DMS114 treated with DMSO at 0.1 percent for 48 hours (cell line): ENCODE results near the gene ELOVL6.

Experiments used
- DNase-seq: peaks from one replicate; lab custom pipeline; 2025; ENCODE audit not compliant: unreplicated experiment; lab: John Stamatoyannopoulos, UW

The ELOVL6 gene

GRCh38 chr4:110129544-110129943 is 68.9 kb downstream of the ELOVL6 start:
- no peak for DNase-seq

- no peak for DNase-seq
These were observed 69.9 kb downstream of the ELOVL6 start for GRCh38 chr4:110128472-110128919.

GRCh38 chr4:110128029-110128428 is 70.4 kb downstream of the ELOVL6 start:
- no peak for DNase-seq

GRCh38 chr4:110124711-110125110 is 73.7 kb downstream of the ELOVL6 start:
- no peak for DNase-seq

GRCh38 chr4:110122201-110122600 is 76.2 kb downstream of the ELOVL6 start:
- no peak for DNase-seq

- no peak for DNase-seq
These were observed 77.9 kb downstream of the ELOVL6 start for GRCh38 chr4:110120506-110120905.

GRCh38 chr4:110119880-110120279 is 78.5 kb downstream of the ELOVL6 start:
- no peak for DNase-seq

- DNase-seq, result no peak
These were observed 79.1 kb downstream of the ELOVL6 start for GRCh38 chr4:110119337-110119736.

GRCh38 chr4:110112056-110112455 is 86.4 kb downstream of the ELOVL6 start:
- no peak for DNase-seq

GRCh38 chr4:110109455-110109854 is 89.0 kb downstream of the ELOVL6 start:
- no peak for DNase-seq

GRCh38 chr4:110108960-110109359 is 89.5 kb downstream of the ELOVL6 start:
- DNase-seq, result no peak

GRCh38 chr4:110108422-110108821 is 90.0 kb downstream of the ELOVL6 start:
- no peak for DNase-seq

GRCh38 chr4:110107866-110108265 is 90.5 kb downstream of the ELOVL6 start:
- DNase-seq, result no peak

- no peak for DNase-seq
These were observed 91.5 kb downstream of the ELOVL6 start for GRCh38 chr4:110106931-110107296.

GRCh38 chr4:110104661-110105060 is 93.8 kb downstream of the ELOVL6 start:
- no peak for DNase-seq

- DNase-seq, result no peak
These were observed 98.8 kb downstream of the ELOVL6 start for GRCh38 chr4:110099638-110100037.

- no peak for DNase-seq
These were observed 102.0 kb downstream of the ELOVL6 start for GRCh38 chr4:110096405-110096804.

- DNase-seq, result no peak
These were observed 105.8 kb downstream of the ELOVL6 start for GRCh38 chr4:110092646-110093045.

GRCh38 chr4:110091434-110092140 is 106.8 kb downstream of the ELOVL6 start:
- no peak for DNase-seq

- DNase-seq, result no peak
These were observed 109.7 kb downstream of the ELOVL6 start for GRCh38 chr4:110088670-110089069.

- DNase-seq, result no peak
These were observed 111.2 kb downstream of the ELOVL6 start for GRCh38 chr4:110087070-110087708.

GRCh38 chr4:110085131-110085530 is 113.3 kb downstream of the ELOVL6 start:
- DNase-seq, result no peak

GRCh38 chr4:110084154-110084553 is 114.3 kb downstream of the ELOVL6 start:
- DNase-seq, result no peak
